ENCODE results near the gene DGKQ.

Gene DGKQ, protein sequence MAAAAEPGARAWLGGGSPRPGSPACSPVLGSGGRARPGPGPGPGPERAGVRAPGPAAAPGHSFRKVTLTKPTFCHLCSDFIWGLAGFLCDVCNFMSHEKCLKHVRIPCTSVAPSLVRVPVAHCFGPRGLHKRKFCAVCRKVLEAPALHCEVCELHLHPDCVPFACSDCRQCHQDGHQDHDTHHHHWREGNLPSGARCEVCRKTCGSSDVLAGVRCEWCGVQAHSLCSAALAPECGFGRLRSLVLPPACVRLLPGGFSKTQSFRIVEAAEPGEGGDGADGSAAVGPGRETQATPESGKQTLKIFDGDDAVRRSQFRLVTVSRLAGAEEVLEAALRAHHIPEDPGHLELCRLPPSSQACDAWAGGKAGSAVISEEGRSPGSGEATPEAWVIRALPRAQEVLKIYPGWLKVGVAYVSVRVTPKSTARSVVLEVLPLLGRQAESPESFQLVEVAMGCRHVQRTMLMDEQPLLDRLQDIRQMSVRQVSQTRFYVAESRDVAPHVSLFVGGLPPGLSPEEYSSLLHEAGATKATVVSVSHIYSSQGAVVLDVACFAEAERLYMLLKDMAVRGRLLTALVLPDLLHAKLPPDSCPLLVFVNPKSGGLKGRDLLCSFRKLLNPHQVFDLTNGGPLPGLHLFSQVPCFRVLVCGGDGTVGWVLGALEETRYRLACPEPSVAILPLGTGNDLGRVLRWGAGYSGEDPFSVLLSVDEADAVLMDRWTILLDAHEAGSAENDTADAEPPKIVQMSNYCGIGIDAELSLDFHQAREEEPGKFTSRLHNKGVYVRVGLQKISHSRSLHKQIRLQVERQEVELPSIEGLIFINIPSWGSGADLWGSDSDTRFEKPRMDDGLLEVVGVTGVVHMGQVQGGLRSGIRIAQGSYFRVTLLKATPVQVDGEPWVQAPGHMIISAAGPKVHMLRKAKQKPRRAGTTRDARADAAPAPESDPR

DNA sequence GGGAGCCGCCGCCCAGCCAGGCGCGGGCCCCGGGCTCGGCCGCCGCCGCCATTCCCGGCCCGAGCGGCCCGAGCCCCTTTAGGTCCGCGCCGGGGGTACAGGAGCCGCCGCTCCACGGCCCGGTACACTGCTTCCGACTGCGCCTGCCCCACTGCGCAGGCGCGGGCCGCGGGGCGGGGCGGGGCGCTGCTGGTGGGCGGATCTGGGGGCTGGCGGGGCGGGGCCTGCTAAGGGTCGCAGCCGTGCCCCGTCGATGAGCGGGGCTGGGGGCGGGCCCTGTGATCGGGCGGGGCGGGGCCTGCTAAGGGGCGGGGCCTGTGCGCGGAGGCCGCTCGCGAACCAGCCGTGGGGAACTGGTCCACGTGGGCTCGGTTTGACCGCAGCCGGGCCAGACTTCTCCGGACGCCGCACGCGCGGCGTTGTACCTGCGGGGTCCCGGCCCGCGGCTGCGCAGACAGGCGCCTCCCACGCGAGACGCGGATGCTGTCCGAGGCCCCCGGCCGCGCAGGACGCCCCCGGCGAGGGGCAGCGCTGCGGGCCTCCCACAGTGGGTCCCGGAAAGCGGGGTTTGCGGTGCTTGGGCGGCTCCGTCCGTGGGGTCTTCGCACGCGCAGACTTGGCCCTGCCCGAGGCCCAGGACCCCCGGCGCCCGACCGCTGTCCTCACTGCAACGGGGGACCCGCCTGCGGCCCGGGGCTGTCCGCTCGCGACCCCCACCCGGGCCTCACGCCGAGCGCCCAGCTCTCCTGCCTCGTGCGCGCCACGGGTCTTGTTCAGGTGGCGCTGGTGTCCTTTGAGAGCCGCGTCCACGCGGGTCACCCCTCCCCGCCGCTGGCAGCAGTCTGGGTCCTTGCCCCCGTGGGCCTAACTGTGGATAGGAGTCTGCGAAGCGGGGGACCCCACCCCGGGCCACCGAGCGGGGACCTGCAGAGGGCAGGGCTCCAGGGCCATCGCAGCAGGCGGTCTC lies at the start of gene DGKQ:
Gene DGKQ (minus strand): TSS at position 139 of the 967 bp plus-strand sequence. CDS start 87 bp downstream, at position 52.
- H3K4me1 ChIP-seq, result peaks cover 0 to 29% (median 23%) of the 10 kb centered on the region in 4 donors
- no peaks in the 10 kb centered on the region for H3K36me3 ChIP-seq
- DNase-seq, result peak; percentile 84 to 93
- peak within 1 kb of the TSS; percentile 61 to 73 for H3K4me3 ChIP-seq
- H3K27ac ChIP-seq, result peak within 1 kb of the TSS; percentile 36 to 45
- H3K27me3 ChIP-seq, result no peaks in the 10 kb centered on the region
- TF ChIP-seq, protein P1, sequence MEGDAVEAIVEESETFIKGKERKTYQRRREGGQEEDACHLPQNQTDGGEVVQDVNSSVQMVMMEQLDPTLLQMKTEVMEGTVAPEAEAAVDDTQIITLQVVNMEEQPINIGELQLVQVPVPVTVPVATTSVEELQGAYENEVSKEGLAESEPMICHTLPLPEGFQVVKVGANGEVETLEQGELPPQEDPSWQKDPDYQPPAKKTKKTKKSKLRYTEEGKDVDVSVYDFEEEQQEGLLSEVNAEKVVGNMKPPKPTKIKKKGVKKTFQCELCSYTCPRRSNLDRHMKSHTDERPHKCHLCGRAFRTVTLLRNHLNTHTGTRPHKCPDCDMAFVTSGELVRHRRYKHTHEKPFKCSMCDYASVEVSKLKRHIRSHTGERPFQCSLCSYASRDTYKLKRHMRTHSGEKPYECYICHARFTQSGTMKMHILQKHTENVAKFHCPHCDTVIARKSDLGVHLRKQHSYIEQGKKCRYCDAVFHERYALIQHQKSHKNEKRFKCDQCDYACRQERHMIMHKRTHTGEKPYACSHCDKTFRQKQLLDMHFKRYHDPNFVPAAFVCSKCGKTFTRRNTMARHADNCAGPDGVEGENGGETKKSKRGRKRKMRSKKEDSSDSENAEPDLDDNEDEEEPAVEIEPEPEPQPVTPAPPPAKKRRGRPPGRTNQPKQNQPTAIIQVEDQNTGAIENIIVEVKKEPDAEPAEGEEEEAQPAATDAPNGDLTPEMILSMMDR (IDR thresholded peaks at IDR 0.05), result no peak
- no peaks in the 10 kb centered on the region for H3K9me3 ChIP-seq
- intact Hi-C loops (cut with DNase I; ENCODE audit: low total_unique reads), result loop anchor here (5.0 to 10.0 kb wide), 2 partner anchors 41 to 1961 kb away; partner anchors contain the start of genes GAK and TMEM175

GRCh38 chr4:1022739-1023066 lies 49.3 kb upstream of the DGKQ start:
- H3K9me3 ChIP-seq, result no peaks in the 10 kb centered on the region
- H3K4me1 ChIP-seq, result peaks cover 0 to 7% (median 0%) of the 10 kb centered on the region in 4 donors
- TF ChIP-seq, protein P1 (IDR thresholded peaks at IDR 0.05), result no peak
- no peak for DNase-seq
- intact Hi-C loops (cut with DNase I; ENCODE audit: low total_unique reads), result no loop called here
- no peak overlapping the region for H3K27ac ChIP-seq
- no peaks in the 10 kb centered on the region for H3K27me3 ChIP-seq
- no peak overlapping the region for H3K4me3 ChIP-seq
- H3K36me3 ChIP-seq, result peaks cover 12 to 42% (median 36%) of the 10 kb centered on the region in 3 donors

- H3K9me3 ChIP-seq, result no peaks in the 10 kb centered on the region
- H3K36me3 ChIP-seq, result peaks cover 12 to 42% (median 36%) of the 10 kb centered on the region in 3 donors
- no peak for DNase-seq
- no peak overlapping the region for H3K27ac ChIP-seq
- TF ChIP-seq, protein P1 (IDR thresholded peaks at IDR 0.05), result no peak
- no peaks in the 10 kb centered on the region for H3K27me3 ChIP-seq
- H3K4me1 ChIP-seq, result peaks cover 0 to 11% (median 0%) of the 10 kb centered on the region in 4 donors
- no peak overlapping the region for H3K4me3 ChIP-seq
- intact Hi-C loops (cut with DNase I; ENCODE audit: low total_unique reads), result no loop called here
These were observed 48.8 kb upstream of the DGKQ start for GRCh38 chr4:1022051-1022738.

DNA sequence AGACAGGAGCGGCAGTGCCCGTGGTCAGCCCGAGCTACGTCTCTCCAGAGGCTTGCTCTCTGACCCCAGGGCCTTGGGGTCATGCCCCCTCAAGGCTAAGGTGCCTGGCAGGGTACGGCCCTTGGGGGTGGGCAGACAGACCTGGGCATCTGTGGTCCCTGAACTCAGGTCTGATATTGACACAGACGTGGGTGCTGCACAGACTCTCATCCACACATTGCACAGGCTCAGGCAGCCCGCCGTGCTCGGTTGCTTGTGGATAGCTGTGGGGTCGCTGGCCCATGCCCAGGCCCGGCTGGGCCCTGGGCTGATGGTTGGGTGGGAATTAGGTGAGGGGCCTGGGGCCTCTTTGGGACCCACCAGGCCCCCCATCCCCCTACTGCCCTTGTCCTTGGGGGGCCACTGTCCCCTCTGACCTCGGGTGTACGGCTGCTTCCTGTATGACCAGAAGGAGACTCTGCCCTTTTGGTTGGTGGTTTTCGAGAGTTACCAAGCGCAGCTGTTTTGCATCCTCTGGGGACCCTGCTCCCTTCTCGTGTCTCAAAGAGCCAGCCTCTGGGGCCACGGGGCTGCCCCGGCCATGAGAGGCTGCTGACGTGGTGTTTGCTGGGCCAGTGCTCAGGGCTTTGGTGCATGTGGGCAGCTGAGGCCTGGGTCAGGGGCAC lies 48.1 kb upstream of the DGKQ start:
- Histone ChIP-seq H3K27me3 (no peaks in the 10 kb centered on the region), H3K9me3 (no peaks in the 10 kb centered on the region), H3K27ac (no peak overlapping the region), H3K4me1 (peaks cover 0 to 11% (median 0%) of the 10 kb centered on the region in 4 donors), H3K4me3 (no peak overlapping the region), H3K36me3 (peaks cover 12 to 42% (median 36%) of the 10 kb centered on the region in 3 donors)
- intact Hi-C loops (cut with DNase I; ENCODE audit: low total_unique reads), result no loop called here
- TF ChIP-seq, protein P1 (IDR thresholded peaks at IDR 0.05), result no peak
- DNase-seq, result no peak

All from tibial artery (tissue), 4 donors.